Measurements from ENCODE around the gene NUDT1.

The NUDT1 gene

GRCh38 chr7:2241580-2242540 is at the start of gene NUDT1, which contains the start of gene MRM2:
TSS of gene NUDT1 (plus strand) at chr7:2242226. CDS start at chr7:2244575, 2,349 bp downstream.
TSS of gene MRM2 (minus strand) at chr7:2242205. CDS start at chr7:2242169, 36 bp downstream.
- DNase-seq: peak; percentile 85

GRCh38 chr7:2192831-2193534 is 49.0 kb upstream of the NUDT1 start:
- DNase-seq: no peak

GRCh38 chr7:2193575-2194305 is 48.3 kb upstream of the NUDT1 start:
- no peak for DNase-seq

GRCh38 chr7:2195400-2196246 is 46.4 kb upstream of the NUDT1 start:
- DNase-seq: no peak

GRCh38 chr7:2196381-2197378 is 45.3 kb upstream of the NUDT1 start:
- DNase-seq: no peak

- DNase-seq: no peak
These were observed 44.4 kb upstream of the NUDT1 start for GRCh38 chr7:2197436-2198155.

GRCh38 chr7:2198206-2198605 is 43.8 kb upstream of the NUDT1 start:
- no peak for DNase-seq

- DNase-seq: no peak
These were observed 43.3 kb upstream of the NUDT1 start for GRCh38 chr7:2198760-2199159.

- no peak for DNase-seq
These were observed 42.5 kb upstream of the NUDT1 start for GRCh38 chr7:2199528-2199927.

GRCh38 chr7:2199956-2200583 is 42.0 kb upstream of the NUDT1 start:
- no peak for DNase-seq

GRCh38 chr7:2200584-2200980 is 41.4 kb upstream of the NUDT1 start:
- no peak for DNase-seq

- DNase-seq: no peak
These were observed 40.9 kb upstream of the NUDT1 start for GRCh38 chr7:2201128-2201527.

GRCh38 chr7:2201686-2202360 is 40.2 kb upstream of the NUDT1 start:
- no peak for DNase-seq

- no peak for DNase-seq
These were observed 39.7 kb upstream of the NUDT1 start for GRCh38 chr7:2202361-2202761.

- DNase-seq: no peak
These were observed 38.9 kb upstream of the NUDT1 start for GRCh38 chr7:2202901-2203765.

- no peak for DNase-seq
These were observed 38.2 kb upstream of the NUDT1 start for GRCh38 chr7:2203766-2204300.

- DNase-seq: no peak
These were observed 37.6 kb upstream of the NUDT1 start for GRCh38 chr7:2204446-2204845.

All from OCI-M1 (cell line).